Measurements from ENCODE around the gene NOD2. TPM values are rescaled to one million over a fixed set of nuclear protein-coding genes. Genes with fewer than 3 reads are reported as not detected.

Gene NOD2
- total RNA-seq, 4 donors from 2014 or later: 1.5 to 5.6 (median 1.9) TPM; not detected in 1

- intact Hi-C loops (cut with DNase I; ENCODE audit: low total_unique reads): no loop called here
- TF ChIP-seq, protein P1, sequence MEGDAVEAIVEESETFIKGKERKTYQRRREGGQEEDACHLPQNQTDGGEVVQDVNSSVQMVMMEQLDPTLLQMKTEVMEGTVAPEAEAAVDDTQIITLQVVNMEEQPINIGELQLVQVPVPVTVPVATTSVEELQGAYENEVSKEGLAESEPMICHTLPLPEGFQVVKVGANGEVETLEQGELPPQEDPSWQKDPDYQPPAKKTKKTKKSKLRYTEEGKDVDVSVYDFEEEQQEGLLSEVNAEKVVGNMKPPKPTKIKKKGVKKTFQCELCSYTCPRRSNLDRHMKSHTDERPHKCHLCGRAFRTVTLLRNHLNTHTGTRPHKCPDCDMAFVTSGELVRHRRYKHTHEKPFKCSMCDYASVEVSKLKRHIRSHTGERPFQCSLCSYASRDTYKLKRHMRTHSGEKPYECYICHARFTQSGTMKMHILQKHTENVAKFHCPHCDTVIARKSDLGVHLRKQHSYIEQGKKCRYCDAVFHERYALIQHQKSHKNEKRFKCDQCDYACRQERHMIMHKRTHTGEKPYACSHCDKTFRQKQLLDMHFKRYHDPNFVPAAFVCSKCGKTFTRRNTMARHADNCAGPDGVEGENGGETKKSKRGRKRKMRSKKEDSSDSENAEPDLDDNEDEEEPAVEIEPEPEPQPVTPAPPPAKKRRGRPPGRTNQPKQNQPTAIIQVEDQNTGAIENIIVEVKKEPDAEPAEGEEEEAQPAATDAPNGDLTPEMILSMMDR (IDR thresholded peaks at IDR 0.05): no peak
- TF ChIP-seq POLR2A (IDR thresholded peaks at IDR 0.05): no peak
- H3K27ac ChIP-seq: peak overlapping the region; percentile 85 to 92
- H3K9me3 ChIP-seq: no peaks in the 10 kb centered on the region
- peak overlapping the region; percentile 97 to 100 for H3K4me3 ChIP-seq
- H3K36me3 ChIP-seq: no peaks in the 10 kb centered on the region
- DNase-seq: peak in 1 of 2 donors; percentile 27
- H3K27me3 ChIP-seq: no peaks in the 10 kb centered on the region
- peaks cover 0 to 6% of the 10 kb centered on the region in 2 donors for H3K4me1 ChIP-seq
These were observed 49.3 kb downstream of the NOD2 start for GRCh38 chr16:50742576-50743200.

GRCh38 chr16:50743581-50744225 lies 50.3 kb downstream of the NOD2 start:
- no peak for DNase-seq
- Histone ChIP-seq H3K36me3 (no peaks in the 10 kb centered on the region), H3K4me1 (peaks cover 0 to 6% of the 10 kb centered on the region in 2 donors), H3K9me3 (no peaks in the 10 kb centered on the region), H3K4me3 (no peak overlapping the region), H3K27ac (peak overlapping the region in 1 of 2 donors; percentile 92), H3K27me3 (no peaks in the 10 kb centered on the region)
- TF ChIP-seq, protein P1 (IDR thresholded peaks at IDR 0.05): no peak
- no peak for TF ChIP-seq POLR2A (IDR thresholded peaks at IDR 0.05)
- intact Hi-C loops (cut with DNase I; ENCODE audit: low total_unique reads): no loop called here

DNA sequence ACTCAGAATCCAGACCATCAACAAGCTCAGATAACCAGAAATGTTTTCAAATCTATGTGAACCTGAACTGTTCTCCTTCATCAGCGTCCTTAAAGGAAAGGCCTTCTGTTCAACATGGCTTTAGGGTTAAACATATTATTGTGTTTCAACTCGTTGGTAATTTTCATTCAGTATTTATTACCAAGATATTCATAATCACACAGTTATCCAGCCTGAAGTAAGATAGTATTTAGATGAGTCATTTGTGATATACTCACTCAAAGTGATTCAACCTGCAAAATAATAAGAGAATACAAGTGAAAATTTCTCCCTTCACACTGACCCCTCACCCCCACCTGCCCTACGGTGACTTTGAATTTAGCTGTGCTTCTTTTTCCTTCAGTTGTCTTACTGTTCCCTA lies 51.5 kb downstream of the NOD2 start:
- Histone ChIP-seq H3K27ac (no peak overlapping the region), H3K4me3 (no peak overlapping the region), H3K4me1 (peaks cover 0 to 6% of the 10 kb centered on the region in 2 donors), H3K27me3 (no peaks in the 10 kb centered on the region), H3K9me3 (no peaks in the 10 kb centered on the region), H3K36me3 (no peaks in the 10 kb centered on the region)
- DNase-seq: no peak
- TF ChIP-seq, protein P1 (IDR thresholded peaks at IDR 0.05): no peak
- no peak for TF ChIP-seq POLR2A (IDR thresholded peaks at IDR 0.05)
- intact Hi-C loops (cut with DNase I; ENCODE audit: low total_unique reads): no loop called here

DNA sequence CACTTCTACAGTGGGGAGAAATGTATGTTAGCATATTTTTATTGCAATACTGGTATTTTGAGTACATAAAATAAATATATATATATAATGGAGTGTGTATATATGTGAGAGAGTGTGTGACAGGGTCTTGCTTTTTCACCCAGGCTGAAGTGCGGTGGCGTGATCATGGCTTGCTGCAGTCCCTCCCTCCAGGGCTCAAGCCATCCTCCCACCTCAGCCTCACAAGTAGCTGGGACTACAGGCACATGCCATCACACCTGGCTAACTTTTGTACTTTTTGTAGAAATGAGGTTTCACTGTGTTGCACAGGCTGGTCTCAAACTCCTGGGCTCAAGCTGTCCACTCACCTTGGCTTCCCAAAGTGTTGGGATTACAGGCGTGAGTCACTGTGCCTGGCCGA lies 52.5 kb downstream of the NOD2 start:
- Histone ChIP-seq H3K9me3 (no peaks in the 10 kb centered on the region), H3K36me3 (no peaks in the 10 kb centered on the region), H3K27ac (no peak overlapping the region), H3K4me1 (peaks cover 0 to 6% of the 10 kb centered on the region in 2 donors), H3K4me3 (no peak overlapping the region), H3K27me3 (no peaks in the 10 kb centered on the region)
- no peak for DNase-seq
- intact Hi-C loops (cut with DNase I; ENCODE audit: low total_unique reads): no loop called here
- TF ChIP-seq POLR2A (IDR thresholded peaks at IDR 0.05): no peak
- TF ChIP-seq, protein P1 (IDR thresholded peaks at IDR 0.05): no peak

DNA sequence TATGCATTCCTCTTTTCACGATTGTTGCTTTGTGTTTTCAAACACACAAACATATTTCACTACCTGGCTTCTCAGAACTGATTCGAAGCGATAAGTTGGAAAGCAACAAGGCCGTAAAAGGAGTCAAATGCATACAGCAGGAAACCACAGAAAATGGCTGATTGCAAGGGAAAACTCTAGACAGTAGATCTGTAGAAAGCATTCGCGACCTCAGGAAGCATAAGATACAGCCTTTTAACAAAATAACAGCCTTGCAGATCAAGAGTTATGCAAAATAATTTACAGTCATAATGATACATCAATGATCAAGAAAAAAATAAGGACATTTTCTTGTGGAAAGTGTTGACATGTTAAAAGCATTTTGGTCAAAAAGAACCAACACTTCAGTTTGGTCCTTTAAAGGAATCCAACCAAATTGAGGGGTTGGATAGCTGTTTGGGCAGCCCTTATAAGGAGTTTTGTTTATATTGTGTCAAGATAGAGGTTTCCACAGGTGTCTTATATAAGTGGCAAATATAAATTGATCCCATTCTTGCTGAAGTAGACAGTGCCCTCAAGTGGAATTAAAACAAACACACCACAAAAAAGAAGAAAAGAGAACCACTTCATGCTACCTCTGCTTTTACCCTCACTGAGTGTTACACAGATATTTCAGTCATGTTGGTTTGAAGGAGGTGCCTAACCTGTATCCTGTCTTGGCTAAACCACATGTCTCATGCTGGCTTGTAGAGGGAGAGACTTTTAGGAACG lies 54.0 kb downstream of the NOD2 start:
- no peaks in the 10 kb centered on the region for H3K36me3 ChIP-seq
- H3K9me3 ChIP-seq: no peaks in the 10 kb centered on the region
- H3K4me1 ChIP-seq: peaks cover 0 to 6% of the 10 kb centered on the region in 2 donors
- no peak for TF ChIP-seq POLR2A (IDR thresholded peaks at IDR 0.05)
- TF ChIP-seq, protein P1 (IDR thresholded peaks at IDR 0.05): peak in 2 of 4 experiments; percentile 12 to 14
- H3K4me3 ChIP-seq: no peak overlapping the region
- intact Hi-C loops (cut with DNase I; ENCODE audit: low total_unique reads): no loop called here
- no peaks in the 10 kb centered on the region for H3K27me3 ChIP-seq
- no peak for DNase-seq
- H3K27ac ChIP-seq: no peak overlapping the region

All from uterus (tissue), 4 donors.